Right ventricle myocardium superior (tissue), 1 donor: Measurements from ENCODE around the gene GPR148. TPM values are rescaled to one million over a fixed set of nuclear protein-coding genes. Genes with fewer than 3 reads are reported as not detected.

Source experiments
- ATAC-seq: fragments of 200-7000 bp; cut with Tn5 transposase; one replicate; pipeline ENCODE4 v1.9.1; 2020; ENCODE audit warnings: mild to moderate bottlenecking; ENCODE audit not compliant: poor library complexity
- DNase-seq: peaks from one replicate; pipeline ENCODE4 v3.0.0-alpha.2; 2020
- intact Hi-C: fragments of 100-400 bp; cut with DNase I; formaldehyde crosslinking; loops from one replicate; pipeline ENCODE4 v1.11.2; 2022
- total RNA-seq: library from RNA; stranded (reverse); fragmentation: NEBNext Ultra II Directional; extraction: Animal tissue kit (Norgen Biotek cat#: 25700); gene quantifications from one replicate; pipeline ENCODE4 v1.2.1, GENCODE V29; 2021
- donor health status: DM: no; HTN: yes; CAD: no; lungs with severe emphysema.

GPR148 gene
- total RNA-seq, 1 donor from 2014 or later = not detected

GRCh38 chr2:130765464-130765863 lies 36.6 kb downstream of the GPR148 start:
- no peak for DNase-seq
- intact Hi-C loops = no loop called here
- no peak for ATAC-seq

GRCh38 chr2:130766037-130766436 lies 37.2 kb downstream of the GPR148 start:
- DNase-seq (no peak), ATAC-seq (no peak)
- intact Hi-C loops = no loop called here

GRCh38 chr2:130766711-130767407 lies 38.0 kb downstream of the GPR148 start:
- intact Hi-C loops = no loop called here
- no peak for DNase-seq
- no peak for ATAC-seq

- no peak for DNase-seq
- intact Hi-C loops = no loop called here
- ATAC-seq = no peak
These were observed 38.5 kb downstream of the GPR148 start for GRCh38 chr2:130767408-130767775.

- no peak for ATAC-seq
- no peak for DNase-seq
- intact Hi-C loops = no loop called here
These were observed 39.5 kb downstream of the GPR148 start for GRCh38 chr2:130768191-130768855.

- ATAC-seq = no peak
- DNase-seq = no peak
- intact Hi-C loops = no loop called here
These were observed 40.6 kb downstream of the GPR148 start for GRCh38 chr2:130769343-130769907.

GRCh38 chr2:130776550-130776949 lies 47.7 kb downstream of the GPR148 start:
- ATAC-seq (no peak), DNase-seq (no peak)
- intact Hi-C loops = no loop called here

GRCh38 chr2:130778781-130779180 lies 49.9 kb downstream of the GPR148 start:
- intact Hi-C loops = no loop called here
- DNase-seq (no peak), ATAC-seq (no peak)

Other genes starting within 250 kb of the GPR148 start
- not detected for gene POTEI, start 219.7 kb upstream of the GPR148 start, total RNA-seq
- not detected for gene CFC1B, start 207.8 kb upstream of the GPR148 start, total RNA-seq
- not detected for gene CFC1, start 129.5 kb upstream of the GPR148 start, total RNA-seq
- gene POTEJ, start 117.6 kb upstream of the GPR148 start, total RNA-seq = not detected
- gene AMER3, start 26.5 kb downstream of the GPR148 start, total RNA-seq = not detected
- gene ARHGEF4, start 107.8 kb downstream of the GPR148 start, total RNA-seq = 5.1 TPM